PC-3 (cell line): ENCODE measurements around the gene PIP5K1C.

Experiments
- EZH2 ChIP-seq: fragments of 300-600 bp; sonication (generic); IDR thresholded peaks from one replicate; pipeline ENCODE4 v1.6.1; 2017; ENCODE audit warnings: antibody characterized with exemption, mild to moderate bottlenecking, low read length; ENCODE audit not compliant: unreplicated experiment
- EZH2phosphoT487 ChIP-seq: fragments of 300-600 bp; sonication (generic); IDR thresholded peaks from 2 replicates; pipeline ENCODE4 v1.6.1; 2018; ENCODE audit warnings: mild to moderate bottlenecking, antibody characterized with exemption, low read length, borderline replicate concordance
- TF ChIP-seq, protein P1 (sequence below): fragments of 300-600 bp; sonication (generic); conservative IDR thresholded peaks from 2 replicates; pipeline ENCODE4 v1.5.1; 2017; ENCODE audit warnings: antibody characterized with exemption, low read depth, mild to moderate bottlenecking, low read length

GRCh38 chr19:3690551-3691371 is 9.5 kb downstream of the PIP5K1C start:
- TF ChIP-seq EZH2 (no peak), EZH2phosphoT487 (no peak)
- TF ChIP-seq, protein P1, sequence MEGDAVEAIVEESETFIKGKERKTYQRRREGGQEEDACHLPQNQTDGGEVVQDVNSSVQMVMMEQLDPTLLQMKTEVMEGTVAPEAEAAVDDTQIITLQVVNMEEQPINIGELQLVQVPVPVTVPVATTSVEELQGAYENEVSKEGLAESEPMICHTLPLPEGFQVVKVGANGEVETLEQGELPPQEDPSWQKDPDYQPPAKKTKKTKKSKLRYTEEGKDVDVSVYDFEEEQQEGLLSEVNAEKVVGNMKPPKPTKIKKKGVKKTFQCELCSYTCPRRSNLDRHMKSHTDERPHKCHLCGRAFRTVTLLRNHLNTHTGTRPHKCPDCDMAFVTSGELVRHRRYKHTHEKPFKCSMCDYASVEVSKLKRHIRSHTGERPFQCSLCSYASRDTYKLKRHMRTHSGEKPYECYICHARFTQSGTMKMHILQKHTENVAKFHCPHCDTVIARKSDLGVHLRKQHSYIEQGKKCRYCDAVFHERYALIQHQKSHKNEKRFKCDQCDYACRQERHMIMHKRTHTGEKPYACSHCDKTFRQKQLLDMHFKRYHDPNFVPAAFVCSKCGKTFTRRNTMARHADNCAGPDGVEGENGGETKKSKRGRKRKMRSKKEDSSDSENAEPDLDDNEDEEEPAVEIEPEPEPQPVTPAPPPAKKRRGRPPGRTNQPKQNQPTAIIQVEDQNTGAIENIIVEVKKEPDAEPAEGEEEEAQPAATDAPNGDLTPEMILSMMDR, result no peak
